Measurements from ENCODE around the gene PRKN.

PRKN gene

GRCh38 chr6:161394437-161394836 is 1333.1 kb downstream of the PRKN start:
- no peak for DNase-seq

- peak; percentile 23 for DNase-seq
Observed at GRCh38 chr6:161393839-161394364, 1333.7 kb downstream of the PRKN start.

DNA sequence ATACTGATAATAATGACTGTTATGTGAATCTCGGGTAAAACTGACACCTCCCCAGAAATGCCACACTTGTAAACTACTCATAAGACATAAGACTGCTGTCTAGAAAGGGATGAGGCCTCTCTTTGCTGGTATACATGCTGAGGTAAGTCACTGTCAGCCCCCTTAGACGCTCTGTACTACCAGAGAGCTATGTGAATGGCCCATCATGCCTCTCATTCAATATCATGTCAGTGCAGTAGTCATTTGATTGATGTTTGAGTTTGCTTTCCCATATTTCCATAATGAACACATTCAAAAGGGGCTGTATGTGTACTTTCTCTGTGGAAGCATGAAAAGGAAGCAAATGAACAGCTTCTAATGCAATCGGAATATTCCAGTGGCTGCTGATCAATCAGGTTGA is 1334.3 kb downstream of the PRKN start:
- no peak for DNase-seq

- no peak for DNase-seq
Observed at GRCh38 chr6:161389756-161390155, 1337.8 kb downstream of the PRKN start.

DNA sequence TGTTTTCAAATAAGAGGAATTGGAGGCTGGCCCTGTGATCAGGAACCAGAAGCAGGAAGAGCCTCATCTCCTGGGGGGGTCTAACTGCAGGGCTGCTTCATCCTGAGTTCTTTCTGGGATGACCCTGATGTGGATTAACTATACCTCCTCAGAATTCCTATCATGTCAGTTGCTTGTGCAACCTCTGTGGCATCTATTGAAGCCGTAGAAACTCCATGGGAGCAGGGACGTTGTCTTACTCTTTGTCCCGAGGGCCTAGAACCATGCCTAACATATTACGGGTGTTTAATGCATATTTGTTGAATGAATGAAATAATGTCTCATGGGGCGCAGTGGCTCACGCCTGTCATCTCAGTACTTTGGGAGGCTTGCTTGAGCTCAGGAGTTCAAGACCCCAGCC is 1343.6 kb downstream of the PRKN start:
- no peak for DNase-seq

GRCh38 chr6:161379834-161380582 is 1347.6 kb downstream of the PRKN start:
- DNase-seq = no peak

- DNase-seq = no peak
Observed at GRCh38 chr6:161378115-161378514, 1349.5 kb downstream of the PRKN start.

DNA sequence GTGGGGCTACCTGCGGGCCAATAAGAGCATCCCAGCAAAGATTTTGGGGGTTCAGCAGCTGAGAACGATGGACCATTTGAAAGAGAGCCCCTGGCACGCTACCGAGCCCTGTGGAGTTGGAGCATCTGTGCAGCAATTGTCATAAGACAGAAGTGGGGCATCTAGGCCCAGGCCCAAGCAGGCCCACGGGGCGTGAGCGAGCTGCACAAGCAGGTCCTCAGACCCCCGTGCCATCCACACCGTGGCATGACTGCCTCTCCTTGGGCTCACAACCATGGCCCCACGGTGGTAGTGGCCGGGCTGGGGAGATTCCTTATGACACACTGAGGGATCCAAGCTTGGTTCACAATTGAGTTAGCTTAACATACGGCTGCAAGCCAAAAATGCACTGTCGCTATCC is 1350.5 kb downstream of the PRKN start:
- no peak for DNase-seq

GRCh38 chr6:161376367-161376766 is 1351.2 kb downstream of the PRKN start:
- DNase-seq = no peak

GRCh38 chr6:161374971-161375873 is 1352.3 kb downstream of the PRKN start:
- DNase-seq = no peak

- no peak for DNase-seq
Observed at GRCh38 chr6:161373905-161374451, 1353.6 kb downstream of the PRKN start.

- DNase-seq = no peak
Observed at GRCh38 chr6:161372422-161372793, 1355.2 kb downstream of the PRKN start.

DNA sequence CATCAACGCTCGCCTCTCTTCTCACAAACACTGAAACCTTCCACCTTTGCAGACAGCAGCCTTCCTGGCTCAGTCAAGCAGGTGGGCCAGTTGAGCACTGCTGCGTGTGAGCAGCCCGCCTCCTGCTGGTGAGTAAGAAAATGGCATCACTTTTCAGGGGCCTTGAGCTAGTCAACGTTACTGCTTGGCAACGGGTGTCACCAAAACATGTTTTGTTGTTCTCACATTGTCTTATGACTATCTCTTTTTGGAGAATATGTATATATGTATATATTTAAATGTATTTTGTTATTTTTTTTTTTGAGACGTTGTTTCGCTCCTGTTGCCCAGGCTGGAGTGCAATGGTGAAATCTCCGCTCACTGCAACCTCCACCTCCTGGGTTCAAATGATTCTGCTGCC is 1356.7 kb downstream of the PRKN start:
- no peak for DNase-seq

- DNase-seq = no peak
Observed at GRCh38 chr6:161369339-161369738, 1358.2 kb downstream of the PRKN start.

DNA sequence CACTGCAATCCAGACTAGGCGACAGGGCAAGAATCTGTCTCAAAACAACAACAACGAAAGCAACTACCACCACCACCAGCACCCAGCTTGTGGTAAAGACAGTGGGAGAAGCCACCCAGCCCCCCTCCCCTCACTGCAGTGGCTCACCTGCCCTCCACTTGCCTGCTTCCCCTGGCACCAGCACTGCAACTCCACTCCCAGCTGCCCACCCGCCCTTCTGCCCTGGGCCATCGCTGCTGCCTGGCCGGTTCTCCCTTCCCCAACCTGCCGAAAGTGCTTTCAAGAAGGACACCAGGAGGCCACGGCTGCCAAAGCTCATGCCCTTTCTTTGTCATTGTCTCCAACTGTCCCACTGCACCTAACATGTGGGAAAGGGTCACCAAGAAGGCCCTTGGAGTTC is 1359.1 kb downstream of the PRKN start:
- DNase-seq = no peak

DNA sequence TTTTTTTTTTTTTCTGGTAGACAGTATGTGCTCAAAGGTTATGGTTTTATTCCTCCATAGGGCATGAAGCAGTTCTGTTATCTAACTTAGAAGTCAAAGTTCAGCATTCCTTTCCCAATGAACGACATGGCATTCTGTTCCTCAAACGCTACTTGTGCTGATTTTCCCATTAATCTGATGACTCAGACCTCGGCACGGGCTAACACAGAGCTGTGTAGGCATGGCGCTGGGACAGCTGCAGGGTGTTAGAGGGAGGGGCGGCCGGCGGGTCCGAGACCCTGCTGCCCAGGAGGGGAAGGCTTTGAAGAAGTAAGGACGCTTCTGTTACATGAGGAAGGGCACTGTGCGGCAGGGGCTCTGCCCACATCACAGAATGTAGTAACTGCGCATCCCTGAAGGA is 1360.1 kb downstream of the PRKN start:
- DNase-seq = no peak

DNA sequence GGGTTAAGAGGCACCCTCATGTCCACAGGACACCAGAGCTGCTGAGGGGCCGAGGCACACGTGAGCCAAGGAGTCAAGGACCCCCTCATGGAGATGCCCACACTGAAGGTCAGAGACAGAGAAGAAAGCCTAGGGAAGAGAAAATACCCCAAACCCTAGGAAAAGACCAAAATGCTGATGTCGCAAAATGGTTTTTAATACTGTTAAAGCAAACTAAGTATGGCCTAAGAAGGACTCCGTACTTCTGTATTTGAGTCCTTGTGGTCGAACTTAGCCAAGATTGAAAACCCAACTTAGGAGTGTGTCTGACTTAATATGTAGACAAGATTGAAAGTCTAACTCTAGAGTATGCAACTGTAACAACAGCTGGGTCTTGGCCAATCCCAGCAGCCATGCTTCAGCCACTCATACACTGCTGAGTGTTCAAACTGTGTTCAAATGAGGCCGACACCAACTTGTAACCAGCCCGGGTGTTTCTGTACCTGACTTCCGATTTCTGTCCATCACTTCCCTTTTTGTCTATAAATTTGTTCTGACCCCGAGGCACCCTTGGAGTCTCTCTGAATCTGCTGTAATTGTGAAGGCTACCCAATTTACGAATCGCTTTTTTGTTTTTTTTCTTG is 1361.2 kb downstream of the PRKN start:
- DNase-seq = no peak

DNA sequence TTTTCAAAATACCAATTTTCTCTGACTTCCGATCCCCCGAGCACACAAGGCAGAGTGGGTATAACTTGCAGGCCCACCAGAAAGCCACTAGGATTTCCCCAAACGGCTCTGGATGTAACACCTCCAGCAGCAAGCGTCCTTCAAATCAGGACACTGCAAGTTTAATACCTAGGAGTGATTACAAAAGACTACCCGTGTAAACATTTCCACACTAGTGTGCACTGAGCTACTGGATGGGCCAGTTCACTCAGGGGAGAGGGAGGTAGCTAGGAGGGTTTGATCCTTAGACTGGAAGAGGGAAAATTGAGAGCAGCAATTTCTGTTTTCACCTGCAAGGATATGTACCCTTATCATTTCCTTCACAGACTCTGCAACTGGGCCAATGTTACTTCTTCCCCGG is 1361.9 kb downstream of the PRKN start:
- no peak for DNase-seq

DNA sequence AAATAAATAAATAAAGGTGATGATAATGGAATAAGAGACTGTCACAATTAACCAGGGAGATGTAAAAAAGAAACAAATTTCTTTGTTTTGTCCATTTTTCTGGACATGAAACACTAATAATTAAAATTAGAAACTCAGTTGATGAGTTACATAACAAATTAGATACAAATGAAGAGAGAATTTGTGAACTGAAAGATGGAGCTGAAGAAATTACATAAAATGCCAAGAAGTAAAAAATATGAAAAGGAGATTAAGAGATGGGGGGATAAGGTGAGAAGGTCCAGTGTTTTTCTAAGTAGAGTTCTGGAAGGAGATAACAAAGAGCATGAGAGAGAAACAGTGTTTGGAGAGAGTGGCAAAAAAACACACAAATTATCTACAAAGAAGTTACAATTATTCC is 1364.3 kb downstream of the PRKN start:
- DNase-seq = no peak

- no peak for DNase-seq
Observed at GRCh38 chr6:161362266-161362665, 1365.3 kb downstream of the PRKN start.

GRCh38 chr6:161361529-161361928 is 1366.0 kb downstream of the PRKN start:
- DNase-seq = no peak

- DNase-seq = no peak
Observed at GRCh38 chr6:161360520-161360919, 1367.0 kb downstream of the PRKN start.

- no peak for DNase-seq
Observed at GRCh38 chr6:161359618-161359945, 1368.0 kb downstream of the PRKN start.
